Gastrocnemius medialis (tissue), 4 donors: ENCODE results near the gene CES1. TPM values are rescaled to one million over a fixed set of nuclear protein-coding genes. Genes with fewer than 3 reads are reported as not detected.
"Not testable (repeated sequence)": the region's sequence is repeated elsewhere in the genome, so short reads cannot be mapped to it uniquely, and the experiment has no call there.

Experiments used
- ATAC-seq, 2 donors: fragments of 150-250 bp; one replicate each; pipeline ENCODE4 v1.9.1; 2016
- DNase-seq, 2 donors: peaks; one replicate each; pipeline ENCODE4 v3.0.0-alpha.2; 2019
- H3K27ac ChIP-seq, 4 donors: fragments of 200-600 bp; sonication (generic); 1 replicate in 1 of 4; 2 replicates in 3 of 4; pipeline ENCODE4 v1.5.1; 2016 to 2018; ENCODE audit warnings: mild to moderate bottlenecking in 2 of 4, moderate library complexity in 1 of 4
- H3K27me3 ChIP-seq, 3 donors: fragments of 200-600 bp; sonication (generic) in 2 of 3; 1 replicate in 1 of 3; 2 replicates in 2 of 3; pipeline versions ENCODE4 v1.5.1 to v1.6.0; 2016 to 2019; ENCODE audit warnings: mild to moderate bottlenecking in 1 of 3, moderate library complexity in 1 of 3
- H3K36me3 ChIP-seq, 2 donors: fragments of 200-600 bp; sonication (generic) in 1 of 2; one replicate each; pipeline ENCODE4 v1.5.1; 2017 to 2018
- H3K4me1 ChIP-seq, 2 donors: fragments of 200-600 bp; sonication (generic) in 1 of 2; one replicate each; pipeline ENCODE4 v1.5.1; 2016 to 2017; ENCODE audit warnings: mild to moderate bottlenecking in 2 of 2
- H3K4me3 ChIP-seq, 4 donors: fragments of 200-600 bp; sonication (generic) in 3 of 4; 1 replicate in 1 of 4; 2 replicates in 3 of 4; pipeline ENCODE4 v1.5.1; 2016 to 2019; ENCODE audit warnings: mild to moderate bottlenecking in 2 of 4
- H3K9me3 ChIP-seq, 3 donors: fragments of 200-600 bp; sonication (generic) in 2 of 3; 1 replicate in 1 of 3; 2 replicates in 2 of 3; pipeline ENCODE4 v1.5.1; 2016 to 2019
- CTCF ChIP-seq, 5 experiments: fragments of 450-650 bp in 3 of 5; fragments of 200-600 bp in 2 of 5; sonication (generic) in 2 of 5; IDR thresholded peaks in 4 of 5; conservative IDR thresholded peaks in 1 of 5; 1 replicate in 4 of 5; 2 replicates in 1 of 5; pipeline ENCODE4 v1.5.1; 2016 to 2019; ENCODE audit warnings: antibody characterized with exemption in 5 of 5, mild to moderate bottlenecking in 3 of 5, moderate library complexity in 3 of 5
- POLR2A ChIP-seq, 2 donors: fragments of 450-650 bp; IDR thresholded peaks; one replicate each; pipeline ENCODE4 v1.6.1; 2017; ENCODE audit warnings: antibody characterized with exemption in 2 of 2, mild to moderate bottlenecking in 2 of 2, moderate library complexity in 2 of 2
- in situ Hi-C, 4 donors: fragments of 200-750 bp; cut with MboI; loops; one replicate each; pipeline versions ENCODE4 v1.15.0 to v1.8.0; 2017; ENCODE audit warnings: low sequenced_read_pairs in 4 of 4
- intact Hi-C: fragments of 100-400 bp; cut with DNase I; formaldehyde crosslinking; loops from one replicate; pipeline ENCODE4 v1.15.1; 2023; ENCODE audit warnings: low total_unique reads
- total RNA-seq, 4 donors: library from RNA; depleted of rRNA; stranded (reverse); fragments of >200 nt; gene quantifications; one replicate each; pipeline versions ENCODE4 v1.1.0 to v1.2.3, GENCODE V29; 2016

CES1 gene
- total RNA-seq, 4 donors from 2014 or later, result 2.2 to 5.1 (median 3.1) TPM

GRCh38 chr16:55760310-55761001 lies 72.4 kb downstream of the CES1 start:
- Histone ChIP-seq H3K4me3 (peak overlapping the region in 2 of 4 donors; percentile 22 to 25), H3K9me3 (no peaks in the 10 kb centered on the region), H3K27me3 (no peaks in the 10 kb centered on the region), H3K36me3 (no peaks in the 10 kb centered on the region), H3K4me1 (no peaks in the 10 kb centered on the region), H3K27ac (no peak overlapping the region)
- in situ Hi-C loops (no loop called here), intact Hi-C loops (no loop called here)
- no peak for TF ChIP-seq POLR2A (IDR thresholded peaks at IDR 0.05)
- TF ChIP-seq CTCF (IDR thresholded peaks at IDR 0.05 in 4 of 5, conservative IDR thresholded peaks at IDR 0.05 in 1 of 5), result no peak
- ATAC-seq (peak; percentile 26 to 68), DNase-seq (no peak)

GRCh38 chr16:55759965-55760309 lies 73.0 kb downstream of the CES1 start:
- H3K27me3 ChIP-seq, DNase-seq, H3K27ac ChIP-seq, in situ Hi-C loops, intact Hi-C loops, H3K36me3 ChIP-seq, H3K4me3 ChIP-seq, H3K9me3 ChIP-seq, H3K4me1 ChIP-seq: not testable (repeated sequence)
- ATAC-seq, result peak; percentile 50 to 77

GRCh38 chr16:55757595-55758527 lies 75.0 kb downstream of the CES1 start:
- DNase-seq, result peak in 1 of 2 donors; percentile 27
- H3K4me3 ChIP-seq, ATAC-seq, H3K27me3 ChIP-seq, H3K36me3 ChIP-seq, H3K4me1 ChIP-seq, in situ Hi-C loops, intact Hi-C loops, H3K27ac ChIP-seq, H3K9me3 ChIP-seq: not testable (repeated sequence)

GRCh38 chr16:55756963-55757362 lies 75.9 kb downstream of the CES1 start:
- no peak for DNase-seq
- intact Hi-C loops, result no loop called here
- Histone ChIP-seq H3K9me3 (no peaks in the 10 kb centered on the region), H3K27ac (no peak overlapping the region), H3K36me3 (no peaks in the 10 kb centered on the region), H3K27me3 (no peaks in the 10 kb centered on the region), H3K4me1 (no peaks in the 10 kb centered on the region), H3K4me3 (no peak overlapping the region)
- in situ Hi-C loops, result no loop called here
- no peak for ATAC-seq
- TF ChIP-seq POLR2A (IDR thresholded peaks at IDR 0.05) (no peak), CTCF (IDR thresholded peaks at IDR 0.05 in 4 of 5, conservative IDR thresholded peaks at IDR 0.05 in 1 of 5) (no peak)

- Histone ChIP-seq H3K27me3 (no peaks in the 10 kb centered on the region), H3K4me3 (no peak overlapping the region), H3K9me3 (no peaks in the 10 kb centered on the region), H3K4me1 (no peaks in the 10 kb centered on the region), H3K27ac (no peak overlapping the region), H3K36me3 (no peaks in the 10 kb centered on the region)
- in situ Hi-C loops (no loop called here), intact Hi-C loops (no loop called here)
- DNase-seq (no peak), ATAC-seq (no peak)
- TF ChIP-seq POLR2A (IDR thresholded peaks at IDR 0.05) (no peak), CTCF (IDR thresholded peaks at IDR 0.05 in 4 of 5, conservative IDR thresholded peaks at IDR 0.05 in 1 of 5) (no peak)
Observed at GRCh38 chr16:55754056-55754455, 78.8 kb downstream of the CES1 start.

- H3K36me3 ChIP-seq, H3K9me3 ChIP-seq, ATAC-seq, H3K27me3 ChIP-seq, H3K27ac ChIP-seq, DNase-seq, intact Hi-C loops, in situ Hi-C loops, H3K4me3 ChIP-seq, H3K4me1 ChIP-seq: not testable (repeated sequence)
Observed at GRCh38 chr16:55753145-55753631, 79.7 kb downstream of the CES1 start.
